ENCODE measurements around the gene ZNF784. TPM values are rescaled to one million over a fixed set of nuclear protein-coding genes. Genes with fewer than 3 reads are reported as not detected.

Gene ZNF784
- total and polyA plus RNA-seq, 4 donors: 0.79 to 6.0 (median 3.8) TPM

- H3K9ac ChIP-seq (ENCODE audit: low read depth in 1 of 2, low read length in 2 of 2): no peak overlapping the region
- no peaks in the 10 kb centered on the region for H3K27me3 ChIP-seq (ENCODE audit: control insufficient read depth in 4 of 4, insufficient read depth in 4 of 4, low read length in 3 of 4)
- TF ChIP-seq YY1 (IDR thresholded peaks at IDR 0.05) (peak; percentile 68), RXRA (IDR thresholded peaks at IDR 0.05) (no peak), HNF4G (IDR thresholded peaks at IDR 0.05) (no peak), EGR1 (IDR thresholded peaks at IDR 0.05; ENCODE audit: low read depth in 2 of 2) (peak; percentile 36 to 76), RAD21 (IDR thresholded peaks at IDR 0.05) (peak in 1 of 2 donors; percentile 9), HNF4A (conservative IDR thresholded peaks at IDR 0.05) (no peak), ATF3 (IDR thresholded peaks at IDR 0.05) (no peak), MAX (IDR thresholded peaks at IDR 0.05) (no peak), SP1 (IDR thresholded peaks at IDR 0.05) (peak; percentile 36), REST (IDR thresholded peaks at IDR 0.05) (no peak), JUND (IDR thresholded peaks at IDR 0.05) (no peak), GABPA (IDR thresholded peaks at IDR 0.05 in 1 of 2, conservative IDR thresholded peaks at IDR 0.05 in 1 of 2) (peak; percentile 72 to 92), FOXA2 (IDR thresholded peaks at IDR 0.05) (no peak), FOXA1 (IDR thresholded peaks at IDR 0.05) (no peak), CTCF (IDR thresholded peaks at IDR 0.05; ENCODE audit: low read depth, low read length, missing input control) (no peak), TAF1 (conservative IDR thresholded peaks at IDR 0.05) (no peak), ZBTB33 (IDR thresholded peaks at IDR 0.05) (no peak), NR2F2 (IDR thresholded peaks at IDR 0.05) (no peak)
- H3K9me3 ChIP-seq (ENCODE audit: control insufficient read depth in 4 of 4, low read length in 3 of 4): no peaks in the 10 kb centered on the region
- H3K4me3 ChIP-seq (ENCODE audit: low read depth in 1 of 3, low read length in 3 of 3): peak overlapping the region; percentile 55 to 91 (median 76)
- under 1% methylated on average over 43 of the region's 43 CpGs for WGBS
- peak; percentile 88 for DNase-seq (ENCODE audit: low spot score)
- H3K36me3 ChIP-seq (ENCODE audit: control insufficient read depth in 4 of 4, insufficient read depth in 3 of 4, low read depth in 1 of 4, low read length in 3 of 4): peaks cover 0 to 8% (median 2%) of the 10 kb centered on the region in 4 donors
- H3K4me1 ChIP-seq (ENCODE audit: control insufficient read depth in 4 of 4, insufficient read depth in 4 of 4, low read length in 3 of 4): peaks cover 1 to 28% (median 23%) of the 10 kb centered on the region in 4 donors
- peak overlapping the region; percentile 92 for H3K27ac ChIP-seq (ENCODE audit: low read depth in 1 of 2, low read length in 2 of 2)
Observed at GRCh38 chr19:55605207-55605636, 19.1 kb downstream of the ZNF784 start.
